Sigmoid colon (tissue), 7 donors: ENCODE results near the gene KNG1. TPM values are rescaled to one million over a fixed set of nuclear protein-coding genes. Genes with fewer than 3 reads are reported as not detected.
"Not testable (repeated sequence)": the region's sequence is repeated elsewhere in the genome, so short reads cannot be mapped to it uniquely, and the experiment has no call there.

ENCODE experiments used
- DNase-seq: peaks from one replicate; pipeline ENCODE4 v3.0.0-alpha.2; 2019
- H3K27ac ChIP-seq, 4 donors: fragments of 200-600 bp; sonication (generic); one replicate each; pipeline ENCODE4 v1.5.1; 2016 to 2019; ENCODE audit warnings: mild to moderate bottlenecking in 1 of 4
- H3K27me3 ChIP-seq, 3 donors: fragments of 200-600 bp; sonication (generic); one replicate each; pipeline ENCODE4 v1.5.1; 2019; ENCODE audit warnings: mild to moderate bottlenecking in 1 of 3
- H3K36me3 ChIP-seq, 4 donors: fragments of 200-600 bp; sonication (generic); one replicate each; pipeline ENCODE4 v1.5.1; 2016 to 2019
- H3K4me1 ChIP-seq, 4 donors: fragments of 200-600 bp; sonication (generic); one replicate each; pipeline ENCODE4 v1.5.1; 2017 to 2019
- H3K4me3 ChIP-seq, 4 donors: fragments of 200-600 bp; sonication (generic); one replicate each; pipeline ENCODE4 v1.5.1; 2017 to 2019; ENCODE audit warnings: mild to moderate bottlenecking in 2 of 4, moderate library complexity in 1 of 4
- H3K9me3 ChIP-seq, 4 donors: fragments of 200-600 bp in 3 of 4; sonication (generic) in 3 of 4; one replicate each; pipeline versions ENCODE4 v1.5.1 to v1.6.1; 2013 to 2019
- CTCF ChIP-seq, 4 experiments: fragments of 450-650 bp in 3 of 4; fragments of 200-600 bp in 1 of 4; IDR thresholded peaks; one replicate each; pipeline ENCODE4 v1.5.1; 2016 to 2019; ENCODE audit warnings: antibody characterized with exemption in 4 of 4, mild to moderate bottlenecking in 3 of 4, moderate library complexity in 2 of 4
- EP300 ChIP-seq, 4 donors: sonication (generic); formaldehyde crosslinking; IDR thresholded peaks; one replicate each; pipeline ENCODE4 v1.6.1; 2017; ENCODE audit warnings: antibody characterized with exemption in 4 of 4
- POLR2A ChIP-seq, 2 donors: fragments of 450-650 bp; IDR thresholded peaks; one replicate each; pipeline ENCODE4 v1.6.1; 2016; ENCODE audit warnings: antibody characterized with exemption in 2 of 2, mild to moderate bottlenecking in 2 of 2, moderate library complexity in 2 of 2
- POLR2AphosphoS5 ChIP-seq, 4 donors: sonication (generic); formaldehyde crosslinking; IDR thresholded peaks; one replicate each; pipeline ENCODE4 v1.6.1; 2017; ENCODE audit warnings: antibody characterized with exemption in 4 of 4
- WGBS, 2 donors: extraction: QIAGEN DNeasy Blood & Tissue Kit; methylation state at CpG; one replicate each; pipeline ENCODE4 v1.1.7; 2013; 5-methylcytosine and 5-hydroxymethylcytosine counted together
- intact Hi-C: fragments of 100-400 bp; cut with DNase I; formaldehyde crosslinking; loops from one replicate; pipeline ENCODE4 v1.15.1; 2023
- polyA plus RNA-seq, 3 donors: library from polyadenylated mRNA; stranded (reverse); fragments of 200-250 nt; gene quantifications; one replicate each; pipeline ENCODE4 v1.2.3, GENCODE V29; 2013
- total RNA-seq, 4 donors: library from RNA; depleted of rRNA; stranded (reverse); fragments of >200 nt; gene quantifications; one replicate each; pipeline ENCODE4 v1.1.0, GENCODE V29; 2016
- donor health status: healthy with polysubstance abuse.
- donor health status: Bipolar disorder and iron deficiency.
- donor health status: healthy.

The KNG1 gene
- total and polyA plus RNA-seq, 7 donors: 0.35 to 1.2 TPM; not detected in 5

DNA sequence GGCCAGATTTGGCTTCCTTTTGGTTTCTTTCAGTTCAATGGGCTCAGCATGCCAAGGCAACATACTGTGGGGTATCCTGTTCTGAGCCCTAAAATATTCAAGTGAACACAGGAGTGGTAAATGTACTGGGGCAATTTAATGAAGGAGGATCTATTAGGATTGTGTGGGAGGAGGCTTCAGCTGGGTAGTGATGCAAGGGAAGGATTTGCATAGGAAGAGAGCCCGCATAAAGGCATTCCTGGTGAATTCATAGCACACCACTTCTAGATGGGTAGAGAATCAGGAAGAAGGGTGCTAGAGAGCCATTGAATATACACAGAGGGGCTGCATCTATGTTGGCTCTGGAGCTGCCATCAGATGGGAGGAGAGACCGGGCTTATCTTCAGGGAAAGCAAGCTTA is 20.6 kb upstream of the KNG1 start:
- TF ChIP-seq POLR2AphosphoS5 (IDR thresholded peaks at IDR 0.05) (no peak), CTCF (IDR thresholded peaks at IDR 0.05) (no peak), POLR2A (IDR thresholded peaks at IDR 0.05) (no peak), EP300 (IDR thresholded peaks at IDR 0.05) (no peak)
- 94 to 95% methylated on average over 2 of the region's 2 CpGs for WGBS, 2 donors
- Histone ChIP-seq H3K27me3 (no peaks in the 10 kb centered on the region), H3K4me3 (no peak overlapping the region), H3K9me3 (no peaks in the 10 kb centered on the region), H3K27ac (no peak overlapping the region), H3K4me1 (no peaks in the 10 kb centered on the region), H3K36me3 (no peaks in the 10 kb centered on the region)
- intact Hi-C loops: no loop called here
- no peak for DNase-seq

- no peak overlapping the region for H3K27ac ChIP-seq
- intact Hi-C loops: no loop called here
- no peak overlapping the region for H3K4me3 ChIP-seq
- DNase-seq: no peak
- no peaks in the 10 kb centered on the region for H3K9me3 ChIP-seq
- H3K36me3 ChIP-seq: no peaks in the 10 kb centered on the region
- H3K4me1 ChIP-seq: no peaks in the 10 kb centered on the region
- 82 to 96% methylated on average over 4 of the region's 4 CpGs for WGBS, 2 donors
- no peaks in the 10 kb centered on the region for H3K27me3 ChIP-seq
- no peak for TF ChIP-seq CTCF (IDR thresholded peaks at IDR 0.05)
- no peak for TF ChIP-seq EP300 (IDR thresholded peaks at IDR 0.05)
- TF ChIP-seq POLR2AphosphoS5 (IDR thresholded peaks at IDR 0.05): no peak
- no peak for TF ChIP-seq POLR2A (IDR thresholded peaks at IDR 0.05)
Measured at GRCh38 chr3:186697510-186697909, 19.6 kb upstream of the KNG1 start.

- no peak for TF ChIP-seq POLR2A (IDR thresholded peaks at IDR 0.05)
- no peak for TF ChIP-seq CTCF (IDR thresholded peaks at IDR 0.05)
- no peak for TF ChIP-seq EP300 (IDR thresholded peaks at IDR 0.05)
- no peak for TF ChIP-seq POLR2AphosphoS5 (IDR thresholded peaks at IDR 0.05)
- no peaks in the 10 kb centered on the region for H3K4me1 ChIP-seq
- H3K4me3 ChIP-seq: no peak overlapping the region
- no peak overlapping the region for H3K27ac ChIP-seq
- H3K36me3 ChIP-seq: no peaks in the 10 kb centered on the region
- no peaks in the 10 kb centered on the region for H3K9me3 ChIP-seq
- DNase-seq: no peak
- intact Hi-C loops: no loop called here
- no peaks in the 10 kb centered on the region for H3K27me3 ChIP-seq
- WGBS, 2 donors: 90 to 93% methylated on average over 3 of the region's 3 CpGs
Measured at GRCh38 chr3:186700267-186700666, 16.9 kb upstream of the KNG1 start.

DNA sequence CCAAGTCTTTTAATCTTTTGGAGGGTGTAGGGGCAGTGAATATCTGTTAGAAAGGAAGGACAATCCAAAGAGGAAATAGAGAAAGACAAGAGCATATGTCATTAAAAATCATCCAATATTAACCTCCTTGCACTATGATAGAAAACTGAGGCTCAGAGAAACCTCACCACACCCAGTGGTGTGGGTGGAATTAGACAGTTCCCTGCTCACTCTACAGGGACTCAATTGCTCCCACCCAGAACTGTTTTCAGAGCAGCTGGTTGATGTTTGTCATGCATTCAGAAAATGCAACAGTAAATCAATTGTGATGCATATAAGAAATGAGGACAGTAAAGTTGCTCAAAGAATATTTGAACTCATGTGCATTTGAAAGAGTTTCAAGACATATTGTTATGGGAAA is 14.7 kb upstream of the KNG1 start:
- H3K27me3 ChIP-seq, H3K9me3 ChIP-seq, H3K4me1 ChIP-seq, H3K4me3 ChIP-seq, H3K27ac ChIP-seq, H3K36me3 ChIP-seq, DNase-seq, intact Hi-C loops: not testable (repeated sequence)

DNA sequence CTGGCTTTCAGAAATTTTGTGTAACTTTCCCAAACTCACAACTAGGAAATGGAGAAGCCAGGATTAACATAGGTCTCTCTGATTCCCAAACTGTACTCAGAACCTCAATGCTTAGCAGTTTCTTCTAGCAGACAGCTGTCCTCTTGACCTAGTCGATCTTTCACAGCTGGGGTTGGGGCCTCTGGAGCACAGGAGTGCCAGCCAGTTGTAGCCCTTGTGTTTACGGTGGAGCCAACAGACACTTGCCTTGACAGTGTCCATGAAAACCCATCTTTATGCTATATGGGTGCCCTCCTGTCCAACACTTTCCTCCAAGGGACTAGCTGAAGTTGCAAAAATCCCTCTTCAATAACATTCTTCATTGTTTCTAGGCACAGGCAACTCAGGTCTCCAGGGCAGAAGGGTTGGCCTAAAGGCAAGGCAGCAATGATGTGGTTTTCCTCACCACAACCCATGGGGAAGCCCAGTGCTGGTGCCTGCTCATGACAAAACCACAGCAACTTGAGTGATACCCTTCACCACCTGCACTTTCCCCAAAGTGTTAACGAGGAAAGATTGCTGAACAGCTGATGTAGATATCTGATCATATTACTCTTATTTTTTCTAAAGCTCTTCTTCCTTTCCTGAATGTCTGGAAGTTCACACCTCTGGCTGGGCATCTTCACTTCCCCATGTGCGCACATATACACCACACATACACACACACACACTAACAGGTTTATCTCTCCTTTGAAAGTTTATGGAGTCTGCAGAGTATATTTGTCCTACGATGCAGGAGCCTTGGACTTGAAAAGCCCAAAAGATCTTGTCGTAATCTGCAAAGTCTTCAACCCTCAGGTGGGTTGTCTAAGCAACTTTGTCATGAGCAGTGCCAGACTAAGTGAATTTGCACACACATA is 11.0 kb upstream of the KNG1 start:
- H3K27ac ChIP-seq: no peak overlapping the region

More for the DNA sequence above, 11.0 kb upstream of the KNG1 start:
- 64 to 79% methylated on average over 6 of the region's 6 CpGs for WGBS, 2 donors
- TF ChIP-seq POLR2A (IDR thresholded peaks at IDR 0.05): no peak
- H3K9me3 ChIP-seq: no peaks in the 10 kb centered on the region
- H3K4me1 ChIP-seq: no peaks in the 10 kb centered on the region
- no peak for DNase-seq
- no peaks in the 10 kb centered on the region for H3K27me3 ChIP-seq
- intact Hi-C loops: no loop called here
- no peaks in the 10 kb centered on the region for H3K36me3 ChIP-seq
- no peak overlapping the region for H3K4me3 ChIP-seq
